GM23338 (cell line): Measurements from ENCODE around the gene NT5DC4. TPM values are rescaled to one million over a fixed set of nuclear protein-coding genes. Genes with fewer than 3 reads are reported as not detected.

ENCODE experiments used
- ATAC-seq: fragments of 200-7000 bp; cut with Tn5 transposase; 3 replicates; pipeline ENCODE4 v1.9.1; 2020
- DNase-seq: peaks from one replicate; pipeline ENCODE4 v3.0.0-alpha.2; 2015; ENCODE audit warnings: low spot score
- H2AFZ ChIP-seq: fragments of 200-600 bp; sonication (generic); 2 replicates; pipeline ENCODE4 v1.8.0; 2016; ENCODE audit warnings: antibody characterized with exemption, mild to moderate bottlenecking, moderate library complexity
- H3F3A ChIP-seq: fragments of 200-600 bp; sonication (generic); replicated peaks from 2 replicates; pipeline ENCODE4 v1.8.0; 2017; ENCODE audit warnings: antibody characterized with exemption, mixed run types, low read depth
- H3K27ac ChIP-seq: fragments of 200-600 bp; sonication (generic); 2 replicates; pipeline ENCODE4 v1.6.1; 2016; ENCODE audit warnings: low read depth
- H3K27me3 ChIP-seq: fragments of 200-600 bp; sonication (generic); 2 replicates; pipeline ENCODE4 v1.8.0; 2016; ENCODE audit warnings: mild to moderate bottlenecking, mixed run types, moderate library complexity; ENCODE audit not compliant: insufficient read depth
- H3K36me3 ChIP-seq: fragments of 200-600 bp; sonication (generic); 2 replicates; pipeline ENCODE4 v1.8.0; 2016; ENCODE audit warnings: mild to moderate bottlenecking; ENCODE audit not compliant: insufficient read depth
- H3K4me1 ChIP-seq: fragments of 200-600 bp; sonication (generic); 2 replicates; pipeline ENCODE4 v1.8.0; 2016; ENCODE audit warnings: mild to moderate bottlenecking, moderate library complexity; ENCODE audit not compliant: insufficient read depth
- H3K4me2 ChIP-seq: fragments of 200-600 bp; sonication (generic); 2 replicates; pipeline ENCODE4 v1.7.1; 2017; ENCODE audit warnings: mixed run types
- H3K4me3 ChIP-seq: fragments of 200-600 bp; sonication (generic); 2 replicates; pipeline ENCODE4 v1.6.1; 2016; ENCODE audit warnings: mixed run types
- H3K79me2 ChIP-seq: fragments of 200-600 bp; sonication (generic); replicated peaks from 2 replicates; pipeline ENCODE4 v1.8.0; 2017; ENCODE audit warnings: mild to moderate bottlenecking; ENCODE audit not compliant: insufficient read depth
- H3K9me2 ChIP-seq: fragments of 200-600 bp; sonication (generic); 2 replicates; pipeline ENCODE4 v1.8.0; 2017; ENCODE audit not compliant: insufficient read depth
- H4K20me1 ChIP-seq: fragments of 200-600 bp; sonication (generic); replicated peaks from 2 replicates; pipeline ENCODE4 v1.8.0; 2017; ENCODE audit warnings: mild to moderate bottlenecking; ENCODE audit not compliant: insufficient read depth
- H3K27ac Mint-ChIP-seq: 2 replicates; pipeline ENCODE4 v1.8.0; 2020; ENCODE audit warnings: inconsistent platforms, mild to moderate bottlenecking, moderate library complexity, mixed read lengths
- H3K27me3 Mint-ChIP-seq: 3 replicates; pipeline ENCODE4 v1.8.0; 2022; ENCODE audit warnings: low read depth, mild to moderate bottlenecking, moderate library complexity, mixed read lengths, inconsistent platforms; ENCODE audit not compliant: insufficient read depth, poor library complexity
- H3K36me3 Mint-ChIP-seq: 3 replicates; pipeline ENCODE4 v1.8.0; 2021; ENCODE audit warnings: low read depth, mild to moderate bottlenecking, inconsistent platforms, moderate library complexity, mixed read lengths
- H3K4me1 Mint-ChIP-seq: 3 replicates; pipeline ENCODE4 v1.8.0; 2020; ENCODE audit warnings: mild to moderate bottlenecking, inconsistent platforms, mixed read lengths
- H3K4me3 Mint-ChIP-seq: 3 replicates; pipeline ENCODE4 v1.8.0; 2021; ENCODE audit warnings: moderate library complexity, mild to moderate bottlenecking, inconsistent platforms, mixed read lengths
- H3K9me3 Mint-ChIP-seq: 3 replicates; pipeline ENCODE4 v1.8.0; 2020; ENCODE audit warnings: moderate library complexity, mild to moderate bottlenecking, inconsistent platforms, mixed read lengths
- CREB1 ChIP-seq: fragments of 250-450 bp; sonication (Bioruptor Pico); IDR thresholded peaks from 2 replicates; pipeline ENCODE4 v1.5.0; 2020; ENCODE audit warnings: low read depth, mild to moderate bottlenecking, moderate library complexity
- EZH2phosphoT487 ChIP-seq: fragments of 200-600 bp; sonication (generic); IDR thresholded peaks from one replicate; pipeline ENCODE4 v1.8.1; 2018; ENCODE audit warnings: antibody characterized with exemption; ENCODE audit not compliant: unreplicated experiment
- NANOG ChIP-seq: IDR thresholded peaks from 2 replicates; pipeline ENCODE4 v1.6.1; 2016; ENCODE audit warnings: antibody characterized with exemption, borderline replicate concordance
- POLR2AphosphoS5 ChIP-seq: IDR thresholded peaks from 2 replicates; pipeline ENCODE4 v1.6.1; 2016; ENCODE audit warnings: antibody characterized with exemption, low read depth
- STAT1 ChIP-seq: IDR thresholded peaks from one replicate; pipeline ENCODE4 v1.6.1; 2016; ENCODE audit warnings: antibody characterized with exemption; ENCODE audit not compliant: unreplicated experiment
- ZNF114 ChIP-seq: fragments of 250-450 bp; sonication (Bioruptor Pico); IDR thresholded peaks from 2 replicates; pipeline ENCODE4 v1.5.0; 2020; ENCODE audit warnings: mild to moderate bottlenecking, moderate library complexity
- polyA plus RNA-seq: library from polyadenylated mRNA; unstranded; fragments of >200 nt; fragmentation: Nextera tagmentation; extraction: Ambion mirVana; gene quantifications from 2 replicates; pipeline ENCODE4 v1.2.1, GENCODE V29; 2016
- total RNA-seq: library from RNA; depleted of rRNA; stranded (reverse); fragments of >200 nt; shearing (Covaris generic); gene quantifications from 2 replicates; pipeline ENCODE4 v1.2.3, GENCODE V29; 2014
- TF ChIP-seq, protein P1 (sequence below), 2 experiments: fragments of 200-600 bp in 1 of 2; sonication (generic) in 1 of 2; conservative IDR thresholded peaks; 2 replicates each; pipeline versions ENCODE4 v1.5.1 to v1.6.1; 2016 to 2017; ENCODE audit warnings: antibody characterized with exemption in 2 of 2, low read depth in 2 of 2, mild to moderate bottlenecking in 2 of 2, moderate library complexity in 1 of 2
- TF ChIP-seq, protein P2 (sequence below): IDR thresholded peaks from one replicate; pipeline ENCODE4 v1.6.1; 2018; ENCODE audit warnings: antibody characterized with exemption; ENCODE audit not compliant: unreplicated experiment

The NT5DC4 gene
- total and polyA plus RNA-seq, 2 experiments from 2014 or later = not detected

DNA sequence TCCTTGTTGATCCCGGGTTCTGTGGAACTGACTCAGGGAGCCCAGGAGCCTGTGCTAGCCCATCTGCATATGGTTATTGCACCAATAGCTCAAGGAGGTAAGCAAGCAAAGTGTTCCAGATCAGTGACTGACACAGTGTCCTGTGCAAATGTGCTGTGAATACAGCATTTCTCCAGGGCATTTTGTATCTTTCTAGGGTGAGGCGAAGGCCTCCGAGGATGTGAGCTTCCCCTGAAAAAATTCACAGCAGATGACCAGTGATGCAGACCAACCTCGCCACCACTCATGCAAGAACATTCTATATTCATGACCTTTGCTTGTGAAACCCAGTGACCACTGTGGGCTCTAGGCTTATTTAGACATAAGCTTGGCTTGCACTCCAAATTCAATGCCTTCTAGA, 15.2 kb upstream of the NT5DC4 start:
- H3K4me3 ChIP-seq = no peak overlapping the region
- no peaks in the 10 kb centered on the region for H3F3A ChIP-seq
- Mint-ChIP-seq H3K4me1 (no peaks in the 10 kb centered on the region), H3K9me3 (no peaks in the 10 kb centered on the region), H3K36me3 (no peaks in the 10 kb centered on the region), H3K27me3 (no peaks in the 10 kb centered on the region), H3K4me3 (no peak overlapping the region), H3K27ac (no peak overlapping the region)
- no peaks in the 10 kb centered on the region for H3K79me2 ChIP-seq
- H3K27me3 ChIP-seq = no peaks in the 10 kb centered on the region
- H3K27ac ChIP-seq = no peak overlapping the region
- DNase-seq = no peak
- H3K4me2 ChIP-seq = no peak overlapping the region
- H3K4me1 ChIP-seq = no peaks in the 10 kb centered on the region
- H3K9me2 ChIP-seq = no peaks in the 10 kb centered on the region
- no peak for ATAC-seq
- H4K20me1 ChIP-seq = no peaks in the 10 kb centered on the region
- no peak for TF ChIP-seq ZNF114 (CRISPR knock-in tag)
- no peak for TF ChIP-seq STAT1
- TF ChIP-seq EZH2phosphoT487 = no peak
- no peak for TF ChIP-seq CREB1 (CRISPR knock-in tag)
- no peak for TF ChIP-seq NANOG
- TF ChIP-seq, protein P1, sequence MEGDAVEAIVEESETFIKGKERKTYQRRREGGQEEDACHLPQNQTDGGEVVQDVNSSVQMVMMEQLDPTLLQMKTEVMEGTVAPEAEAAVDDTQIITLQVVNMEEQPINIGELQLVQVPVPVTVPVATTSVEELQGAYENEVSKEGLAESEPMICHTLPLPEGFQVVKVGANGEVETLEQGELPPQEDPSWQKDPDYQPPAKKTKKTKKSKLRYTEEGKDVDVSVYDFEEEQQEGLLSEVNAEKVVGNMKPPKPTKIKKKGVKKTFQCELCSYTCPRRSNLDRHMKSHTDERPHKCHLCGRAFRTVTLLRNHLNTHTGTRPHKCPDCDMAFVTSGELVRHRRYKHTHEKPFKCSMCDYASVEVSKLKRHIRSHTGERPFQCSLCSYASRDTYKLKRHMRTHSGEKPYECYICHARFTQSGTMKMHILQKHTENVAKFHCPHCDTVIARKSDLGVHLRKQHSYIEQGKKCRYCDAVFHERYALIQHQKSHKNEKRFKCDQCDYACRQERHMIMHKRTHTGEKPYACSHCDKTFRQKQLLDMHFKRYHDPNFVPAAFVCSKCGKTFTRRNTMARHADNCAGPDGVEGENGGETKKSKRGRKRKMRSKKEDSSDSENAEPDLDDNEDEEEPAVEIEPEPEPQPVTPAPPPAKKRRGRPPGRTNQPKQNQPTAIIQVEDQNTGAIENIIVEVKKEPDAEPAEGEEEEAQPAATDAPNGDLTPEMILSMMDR (conservative IDR thresholded peaks at IDR 0.05; ENCODE audit: low read depth in 2 of 2) = no peak
- TF ChIP-seq POLR2AphosphoS5 = no peak
- TF ChIP-seq, protein P2, sequence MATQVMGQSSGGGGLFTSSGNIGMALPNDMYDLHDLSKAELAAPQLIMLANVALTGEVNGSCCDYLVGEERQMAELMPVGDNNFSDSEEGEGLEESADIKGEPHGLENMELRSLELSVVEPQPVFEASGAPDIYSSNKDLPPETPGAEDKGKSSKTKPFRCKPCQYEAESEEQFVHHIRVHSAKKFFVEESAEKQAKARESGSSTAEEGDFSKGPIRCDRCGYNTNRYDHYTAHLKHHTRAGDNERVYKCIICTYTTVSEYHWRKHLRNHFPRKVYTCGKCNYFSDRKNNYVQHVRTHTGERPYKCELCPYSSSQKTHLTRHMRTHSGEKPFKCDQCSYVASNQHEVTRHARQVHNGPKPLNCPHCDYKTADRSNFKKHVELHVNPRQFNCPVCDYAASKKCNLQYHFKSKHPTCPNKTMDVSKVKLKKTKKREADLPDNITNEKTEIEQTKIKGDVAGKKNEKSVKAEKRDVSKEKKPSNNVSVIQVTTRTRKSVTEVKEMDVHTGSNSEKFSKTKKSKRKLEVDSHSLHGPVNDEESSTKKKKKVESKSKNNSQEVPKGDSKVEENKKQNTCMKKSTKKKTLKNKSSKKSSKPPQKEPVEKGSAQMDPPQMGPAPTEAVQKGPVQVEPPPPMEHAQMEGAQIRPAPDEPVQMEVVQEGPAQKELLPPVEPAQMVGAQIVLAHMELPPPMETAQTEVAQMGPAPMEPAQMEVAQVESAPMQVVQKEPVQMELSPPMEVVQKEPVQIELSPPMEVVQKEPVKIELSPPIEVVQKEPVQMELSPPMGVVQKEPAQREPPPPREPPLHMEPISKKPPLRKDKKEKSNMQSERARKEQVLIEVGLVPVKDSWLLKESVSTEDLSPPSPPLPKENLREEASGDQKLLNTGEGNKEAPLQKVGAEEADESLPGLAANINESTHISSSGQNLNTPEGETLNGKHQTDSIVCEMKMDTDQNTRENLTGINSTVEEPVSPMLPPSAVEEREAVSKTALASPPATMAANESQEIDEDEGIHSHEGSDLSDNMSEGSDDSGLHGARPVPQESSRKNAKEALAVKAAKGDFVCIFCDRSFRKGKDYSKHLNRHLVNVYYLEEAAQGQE = no peak
- no peaks in the 10 kb centered on the region for H3K36me3 ChIP-seq
- no peak overlapping the region for H2AFZ ChIP-seq

DNA sequence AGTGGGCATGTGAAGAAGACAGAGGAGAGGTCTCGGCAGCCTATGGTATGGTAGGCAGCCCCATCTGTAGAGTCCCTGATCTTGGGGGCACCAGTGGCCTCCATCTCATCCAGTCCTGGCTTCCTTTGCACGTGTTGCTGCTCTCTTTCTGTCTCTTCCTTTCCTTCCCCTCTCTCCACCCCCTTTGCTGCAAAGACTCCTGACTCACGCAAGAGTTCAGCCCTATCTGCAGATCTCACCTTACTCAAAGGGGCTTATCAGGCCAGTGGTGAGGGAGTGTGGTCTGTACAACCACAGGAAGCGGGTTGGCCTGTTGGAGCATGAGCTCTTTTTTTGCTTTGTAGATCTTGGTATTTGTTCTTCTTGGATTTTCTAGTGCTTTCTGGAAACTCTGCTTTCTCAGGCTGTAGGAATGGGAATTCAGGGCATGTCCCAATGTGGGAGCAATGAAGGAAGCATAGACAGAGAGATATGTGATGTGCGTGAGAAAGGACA, 14.6 kb upstream of the NT5DC4 start:
- no peaks in the 10 kb centered on the region for H4K20me1 ChIP-seq
- no peak for ATAC-seq
- no peaks in the 10 kb centered on the region for H3K79me2 ChIP-seq
- no peak overlapping the region for H3K4me3 Mint-ChIP-seq
- no peak overlapping the region for H3K4me2 ChIP-seq
- DNase-seq = no peak
- no peak overlapping the region for H2AFZ ChIP-seq
- H3K36me3 Mint-ChIP-seq = no peaks in the 10 kb centered on the region
- no peaks in the 10 kb centered on the region for H3K36me3 ChIP-seq
- H3K27ac Mint-ChIP-seq = no peak overlapping the region
- H3K4me1 Mint-ChIP-seq = no peaks in the 10 kb centered on the region
- H3K9me2 ChIP-seq = no peaks in the 10 kb centered on the region
- no peaks in the 10 kb centered on the region for H3K27me3 ChIP-seq
- no peaks in the 10 kb centered on the region for H3F3A ChIP-seq
- no peaks in the 10 kb centered on the region for H3K4me1 ChIP-seq
- H3K9me3 Mint-ChIP-seq = no peaks in the 10 kb centered on the region
- H3K27ac ChIP-seq = no peak overlapping the region
- H3K4me3 ChIP-seq = no peak overlapping the region
- peaks cover 2% of the 10 kb centered on the region for H3K27me3 Mint-ChIP-seq
- TF ChIP-seq POLR2AphosphoS5 (no peak), STAT1 (no peak), ZNF114 (CRISPR knock-in tag) (no peak)
- TF ChIP-seq, protein P1 (conservative IDR thresholded peaks at IDR 0.05; ENCODE audit: low read depth in 2 of 2) = no peak
